ACHN (cell line): ENCODE data around the gene SLC24A3.
A peak's percentile ranks its signal among the peaks of the same experiment; 100 is the strongest.

Experiments used
- DNase-seq: peaks from one replicate; pipeline ENCODE4 v3.0.0-alpha.2; 2015
- in situ Hi-C: cut with HindIII; loops from 2 replicates; pipeline ENCODE4 v1.10.0; 2017; ENCODE audit warnings: low sequenced_read_pairs, low pct_ligation_motif_present, low pct_unique_long_range_greater_than_20kb

Gene SLC24A3

GRCh38 chr20:19713822-19714578 lies 501.6 kb downstream of the SLC24A3 start:
- in situ Hi-C loops, result no loop called here
- DNase-seq, result no peak

GRCh38 chr20:19714579-19714840 lies 502.1 kb downstream of the SLC24A3 start:
- no peak for DNase-seq
- in situ Hi-C loops, result no loop called here

GRCh38 chr20:19715986-19716385 lies 503.5 kb downstream of the SLC24A3 start:
- no peak for DNase-seq
- in situ Hi-C loops, result no loop called here

GRCh38 chr20:19718880-19719279 lies 506.4 kb downstream of the SLC24A3 start:
- no peak for DNase-seq
- in situ Hi-C loops, result no loop called here

- no peak for DNase-seq
- in situ Hi-C loops, result no loop called here
Observed at GRCh38 chr20:19720991-19721390, 508.5 kb downstream of the SLC24A3 start.

- in situ Hi-C loops, result no loop called here
- no peak for DNase-seq
Observed at GRCh38 chr20:19723051-19723450, 510.6 kb downstream of the SLC24A3 start.

- no peak for DNase-seq
- in situ Hi-C loops, result no loop called here
Observed at GRCh38 chr20:19723813-19724430, 511.5 kb downstream of the SLC24A3 start.

- in situ Hi-C loops, result no loop called here
- no peak for DNase-seq
Observed at GRCh38 chr20:19725373-19725772, 512.9 kb downstream of the SLC24A3 start.

- DNase-seq, result no peak
Observed at GRCh38 chr20:19725814-19726525, 513.5 kb downstream of the SLC24A3 start.

GRCh38 chr20:19727251-19727847 lies 514.9 kb downstream of the SLC24A3 start:
- no peak for DNase-seq
- in situ Hi-C loops, result no loop called here

More at GRCh38 chr20:19725814-19726525, 513.5 kb downstream of the SLC24A3 start:
- in situ Hi-C loops, result no loop called here

GRCh38 chr20:19729672-19730071 lies 517.2 kb downstream of the SLC24A3 start:
- in situ Hi-C loops, result no loop called here
- no peak for DNase-seq

- in situ Hi-C loops, result no loop called here
- DNase-seq, result no peak
Observed at GRCh38 chr20:19730706-19731105, 518.3 kb downstream of the SLC24A3 start.

GRCh38 chr20:19734811-19735210 lies 522.4 kb downstream of the SLC24A3 start:
- DNase-seq, result no peak
- in situ Hi-C loops, result no loop called here

GRCh38 chr20:19735446-19735845 lies 523.0 kb downstream of the SLC24A3 start:
- DNase-seq, result peak; percentile 73

GRCh38 chr20:19737025-19737424 lies 524.6 kb downstream of the SLC24A3 start:
- in situ Hi-C loops, result no loop called here
- no peak for DNase-seq

More at GRCh38 chr20:19735446-19735845, 523.0 kb downstream of the SLC24A3 start:
- in situ Hi-C loops, result no loop called here

- in situ Hi-C loops, result no loop called here
Observed at GRCh38 chr20:19738951-19739350, 526.5 kb downstream of the SLC24A3 start.

GRCh38 chr20:19739351-19739750 lies 526.9 kb downstream of the SLC24A3 start:
- no peak for DNase-seq

More at GRCh38 chr20:19738951-19739350, 526.5 kb downstream of the SLC24A3 start:
- DNase-seq, result no peak

GRCh38 chr20:19740512-19740911 lies 528.1 kb downstream of the SLC24A3 start:
- DNase-seq, result no peak
- in situ Hi-C loops, result no loop called here

More at GRCh38 chr20:19739351-19739750, 526.9 kb downstream of the SLC24A3 start:
- in situ Hi-C loops, result no loop called here

GRCh38 chr20:19741924-19742323 lies 529.5 kb downstream of the SLC24A3 start:
- no peak for DNase-seq
- in situ Hi-C loops, result no loop called here
